ENCODE measurements around the gene SALL1.

DNA sequence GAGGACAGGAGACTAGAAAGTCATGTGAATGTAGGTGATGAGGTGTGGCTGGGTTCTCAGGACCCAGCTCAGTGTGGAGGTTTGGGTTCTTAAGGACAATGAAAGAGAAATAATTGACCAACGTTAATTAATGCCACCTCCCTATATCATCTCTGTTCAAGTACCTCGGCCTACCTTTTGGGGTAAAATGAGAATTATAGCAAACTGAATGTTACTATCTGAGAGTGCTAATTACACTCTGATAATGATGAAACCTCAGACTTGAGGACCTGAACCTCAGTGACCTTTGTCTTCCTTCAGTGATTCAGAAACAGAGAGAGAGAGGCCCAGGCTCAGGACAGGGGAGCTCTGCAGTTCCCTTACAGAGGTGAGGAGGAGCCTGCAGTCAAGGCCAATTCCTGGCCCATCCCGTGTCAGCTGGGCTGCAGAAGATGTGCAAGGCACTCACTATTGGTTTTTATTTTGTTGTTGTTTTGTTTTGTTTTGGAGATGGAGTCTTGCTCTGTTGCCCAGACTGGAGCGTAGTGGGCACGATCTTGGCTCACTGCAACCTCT lies 57.3 kb downstream of the SALL1 start:
- TF ChIP-seq, protein P1, sequence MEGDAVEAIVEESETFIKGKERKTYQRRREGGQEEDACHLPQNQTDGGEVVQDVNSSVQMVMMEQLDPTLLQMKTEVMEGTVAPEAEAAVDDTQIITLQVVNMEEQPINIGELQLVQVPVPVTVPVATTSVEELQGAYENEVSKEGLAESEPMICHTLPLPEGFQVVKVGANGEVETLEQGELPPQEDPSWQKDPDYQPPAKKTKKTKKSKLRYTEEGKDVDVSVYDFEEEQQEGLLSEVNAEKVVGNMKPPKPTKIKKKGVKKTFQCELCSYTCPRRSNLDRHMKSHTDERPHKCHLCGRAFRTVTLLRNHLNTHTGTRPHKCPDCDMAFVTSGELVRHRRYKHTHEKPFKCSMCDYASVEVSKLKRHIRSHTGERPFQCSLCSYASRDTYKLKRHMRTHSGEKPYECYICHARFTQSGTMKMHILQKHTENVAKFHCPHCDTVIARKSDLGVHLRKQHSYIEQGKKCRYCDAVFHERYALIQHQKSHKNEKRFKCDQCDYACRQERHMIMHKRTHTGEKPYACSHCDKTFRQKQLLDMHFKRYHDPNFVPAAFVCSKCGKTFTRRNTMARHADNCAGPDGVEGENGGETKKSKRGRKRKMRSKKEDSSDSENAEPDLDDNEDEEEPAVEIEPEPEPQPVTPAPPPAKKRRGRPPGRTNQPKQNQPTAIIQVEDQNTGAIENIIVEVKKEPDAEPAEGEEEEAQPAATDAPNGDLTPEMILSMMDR (IDR thresholded peaks at IDR 0.05) = no peak
- TF ChIP-seq POLR2A (IDR thresholded peaks at IDR 0.05) = no peak

Measured in uterus (tissue), 2 donors.